Measurements from ENCODE around the gene SLC39A8.

DNA sequence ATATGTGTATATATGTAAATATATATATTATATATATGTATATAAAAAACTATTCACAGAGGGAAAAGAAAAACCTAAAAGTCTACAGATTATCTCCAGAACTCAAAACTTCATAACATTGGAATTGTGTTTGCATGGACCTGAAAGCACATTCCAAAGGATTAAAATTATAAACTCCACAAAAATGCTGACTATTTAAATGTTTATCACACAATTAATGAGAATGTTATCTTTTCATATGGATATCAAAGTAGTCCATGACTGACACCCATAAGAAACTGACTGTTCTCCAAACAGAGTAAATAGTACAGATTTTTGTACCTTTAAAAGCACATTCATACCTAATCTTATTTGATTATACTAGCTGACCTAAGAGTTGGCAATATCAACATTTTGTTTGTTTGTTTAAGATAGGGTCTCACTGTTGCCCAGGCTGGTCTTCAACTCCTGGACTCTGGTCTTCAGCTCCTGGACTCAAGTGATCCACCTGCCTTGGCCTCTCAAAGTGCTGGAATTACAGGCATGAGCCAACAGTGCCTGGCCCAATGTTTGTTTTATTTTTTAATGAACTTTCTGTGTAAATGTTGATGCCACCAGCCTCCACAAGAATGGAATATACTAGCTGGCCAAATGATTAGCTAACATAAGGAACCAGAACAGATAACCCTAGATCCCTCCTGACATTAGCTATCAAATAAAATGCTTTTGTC is 50.0 kb downstream of the SLC39A8 start:
- TF ChIP-seq, protein P1, sequence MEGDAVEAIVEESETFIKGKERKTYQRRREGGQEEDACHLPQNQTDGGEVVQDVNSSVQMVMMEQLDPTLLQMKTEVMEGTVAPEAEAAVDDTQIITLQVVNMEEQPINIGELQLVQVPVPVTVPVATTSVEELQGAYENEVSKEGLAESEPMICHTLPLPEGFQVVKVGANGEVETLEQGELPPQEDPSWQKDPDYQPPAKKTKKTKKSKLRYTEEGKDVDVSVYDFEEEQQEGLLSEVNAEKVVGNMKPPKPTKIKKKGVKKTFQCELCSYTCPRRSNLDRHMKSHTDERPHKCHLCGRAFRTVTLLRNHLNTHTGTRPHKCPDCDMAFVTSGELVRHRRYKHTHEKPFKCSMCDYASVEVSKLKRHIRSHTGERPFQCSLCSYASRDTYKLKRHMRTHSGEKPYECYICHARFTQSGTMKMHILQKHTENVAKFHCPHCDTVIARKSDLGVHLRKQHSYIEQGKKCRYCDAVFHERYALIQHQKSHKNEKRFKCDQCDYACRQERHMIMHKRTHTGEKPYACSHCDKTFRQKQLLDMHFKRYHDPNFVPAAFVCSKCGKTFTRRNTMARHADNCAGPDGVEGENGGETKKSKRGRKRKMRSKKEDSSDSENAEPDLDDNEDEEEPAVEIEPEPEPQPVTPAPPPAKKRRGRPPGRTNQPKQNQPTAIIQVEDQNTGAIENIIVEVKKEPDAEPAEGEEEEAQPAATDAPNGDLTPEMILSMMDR (IDR thresholded peaks at IDR 0.05), result no peak
- TF ChIP-seq POLR2A (IDR thresholded peaks at IDR 0.05) (no peak), EP300 (IDR thresholded peaks at IDR 0.05) (no peak), POLR2AphosphoS5 (IDR thresholded peaks at IDR 0.05) (no peak)

Measured in suprapubic skin (tissue), 4 donors.